ENCODE measurements around the gene CAVIN1.
"Not testable (repeated sequence)": the region's sequence is repeated elsewhere in the genome, so short reads cannot be mapped to it uniquely, and the experiment has no call there.

CAVIN1 gene

GRCh38 chr17:42422958-42423712, at the start of gene CAVIN1:
CAVIN1 (minus strand) TSS chr17:42423256; CDS start chr17:42423097, 159 bp downstream.
- no peak for DNase-seq (ENCODE audit: low read depth in 2 of 2)

DNA sequence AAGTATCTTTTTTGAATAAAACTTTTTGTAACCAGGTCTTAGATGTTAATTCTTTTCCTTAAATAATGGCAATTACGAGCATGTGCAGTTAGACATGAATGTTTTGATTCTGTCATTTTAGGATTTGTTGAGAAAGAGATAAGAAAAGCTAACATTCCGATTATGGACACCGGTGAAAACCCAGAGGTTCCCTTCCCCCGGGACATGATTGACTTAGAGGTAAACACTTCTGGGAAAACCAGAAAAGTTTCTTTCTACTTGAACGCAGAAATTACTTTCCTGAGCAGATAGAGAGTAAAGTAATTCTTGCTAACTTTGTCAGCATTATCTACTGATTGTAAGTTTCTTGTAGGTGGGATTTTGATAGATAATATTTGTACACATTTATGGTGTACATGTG, 44.8 kb upstream of the CAVIN1 start:
- DNase-seq (ENCODE audit: low read depth in 2 of 2), result no peak

DNA sequence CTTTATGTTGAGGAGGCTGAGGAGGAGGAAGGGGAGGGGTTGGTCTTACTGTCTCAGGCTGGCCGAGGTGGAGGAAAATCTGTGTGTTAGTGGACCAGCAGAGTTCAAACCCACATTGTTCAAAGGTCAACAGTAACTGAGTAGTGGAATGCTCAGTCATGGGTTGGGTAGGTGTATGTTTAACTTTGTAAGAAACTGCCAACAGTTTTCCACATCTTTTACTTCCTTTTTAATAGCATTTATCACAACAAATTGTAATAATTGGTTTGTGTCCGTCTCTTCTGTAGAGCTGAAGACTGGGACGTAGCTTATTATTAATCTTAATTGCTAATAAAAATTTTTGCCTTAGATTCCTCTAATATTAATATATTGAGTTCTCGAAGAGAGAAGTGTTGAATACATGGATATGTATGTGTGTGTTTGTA, 40.9 kb upstream of the CAVIN1 start:
- no peak for DNase-seq (ENCODE audit: low read depth in 2 of 2)

DNA sequence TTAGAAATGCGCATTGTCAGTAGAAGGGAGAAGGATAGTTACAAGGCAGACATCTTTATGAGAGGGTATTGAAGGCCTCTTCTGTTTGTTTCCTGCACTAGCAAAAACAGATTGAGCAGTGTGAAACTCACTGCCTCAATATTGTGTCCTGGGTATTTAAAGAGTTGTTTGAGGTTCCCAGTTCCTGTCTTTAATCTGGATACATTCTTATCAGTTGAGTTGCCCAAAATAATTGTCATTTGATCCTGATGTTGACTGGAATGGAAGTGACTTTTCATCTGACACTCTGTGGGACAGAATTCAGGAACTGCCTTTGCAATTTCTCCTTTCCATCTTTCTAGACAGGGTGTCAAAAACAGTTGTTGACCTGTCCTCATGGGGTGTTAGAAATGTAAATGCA, 37.3 kb upstream of the CAVIN1 start:
- DNase-seq (ENCODE audit: low read depth in 2 of 2), result no peak

DNA sequence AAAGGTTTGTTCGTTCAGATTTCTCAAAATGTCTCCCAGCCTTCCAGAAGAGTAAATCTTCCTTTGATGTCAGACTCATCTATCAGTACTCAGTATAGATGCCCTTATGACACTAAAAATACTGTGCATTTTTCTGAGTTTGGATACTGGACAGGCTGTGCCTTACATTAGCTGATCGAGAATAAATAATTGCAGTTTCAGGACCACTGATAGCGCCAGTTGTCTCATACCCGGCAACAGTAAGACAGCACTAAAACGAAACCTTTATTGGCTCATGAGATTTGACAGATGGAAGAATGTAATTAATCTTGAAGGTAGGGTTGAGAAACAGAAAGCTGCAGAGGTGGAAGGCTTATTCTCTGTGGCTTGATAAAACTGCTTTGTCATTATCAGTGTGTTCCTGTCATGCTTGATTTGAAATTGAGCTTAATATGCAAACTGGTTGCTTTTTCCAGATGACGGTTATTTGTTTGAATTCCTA, 36.8 kb upstream of the CAVIN1 start:
- no peak for DNase-seq (ENCODE audit: low read depth in 2 of 2)

DNA sequence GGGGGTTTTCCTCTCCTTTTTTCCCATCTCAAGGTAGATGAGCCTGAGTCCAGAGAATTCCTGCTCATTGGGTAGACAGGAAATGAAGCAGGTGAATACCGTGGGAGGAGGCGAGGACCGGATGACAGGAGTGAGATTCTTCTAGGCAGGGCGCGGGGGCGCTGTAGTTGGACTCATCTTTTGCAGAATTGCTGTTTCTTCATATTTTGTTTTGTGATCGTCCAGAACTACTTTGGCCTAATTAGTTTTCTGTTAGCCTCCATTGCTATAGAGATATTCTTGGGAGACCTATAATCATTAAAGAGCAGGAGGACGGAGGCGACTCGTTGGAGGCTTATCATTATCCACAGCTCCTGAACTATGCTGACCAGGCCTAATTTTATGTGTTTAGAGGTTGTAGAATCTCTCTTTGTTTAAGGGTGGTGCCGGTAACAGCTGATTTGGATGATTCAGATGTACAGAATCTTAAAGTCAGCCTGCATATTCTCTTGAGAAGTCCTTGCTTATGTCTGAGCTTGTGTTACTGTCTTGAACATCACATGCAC, 36.3 kb upstream of the CAVIN1 start:
- no peak for DNase-seq (ENCODE audit: low read depth in 2 of 2)

DNA sequence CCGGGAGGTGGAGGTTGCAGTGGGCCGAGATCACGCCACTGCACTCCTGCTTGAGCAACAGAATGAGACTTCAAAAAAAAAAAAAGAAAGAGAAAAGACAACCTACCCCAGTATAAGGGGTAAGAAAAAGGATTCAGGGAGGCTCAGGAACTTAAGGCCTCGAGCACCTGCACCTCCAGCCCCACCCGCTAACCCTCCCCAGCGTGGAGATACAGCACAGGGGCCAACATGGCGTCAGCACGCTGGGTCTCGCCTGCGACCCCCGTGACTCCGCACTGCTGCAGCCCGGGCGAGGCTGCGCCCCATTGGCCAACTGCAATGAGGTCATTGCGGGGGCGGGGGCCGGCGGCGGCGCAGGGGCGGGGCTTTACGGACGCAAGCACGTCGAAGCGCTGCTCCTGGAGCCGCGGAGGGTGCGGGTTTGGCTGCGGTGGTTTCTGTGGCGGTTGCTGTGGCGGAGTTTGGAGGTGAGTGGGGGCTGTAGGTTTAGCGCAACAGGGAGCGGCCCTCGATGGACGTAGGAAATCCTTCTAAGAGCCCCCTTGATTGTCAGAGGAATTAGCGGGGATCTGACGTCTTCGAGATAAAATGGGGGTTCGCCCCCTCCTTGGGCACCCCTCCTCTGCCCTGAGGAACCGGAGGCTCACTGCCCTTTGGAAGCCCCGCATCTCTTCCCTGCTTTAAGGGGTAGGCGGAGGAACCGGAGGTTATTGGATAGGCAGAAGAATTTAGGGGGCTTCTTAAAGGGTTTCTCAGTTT, 35.6 kb upstream of the CAVIN1 start, which contains the start of gene ATP6V0A1:
TSS of gene ATP6V0A1 (plus strand) at position 382 of the 759 bp plus-strand sequence. CDS start 2,017 bp downstream, outside the sequence.
- DNase-seq (ENCODE audit: low read depth in 2 of 2), result peak; percentile 79 to 89

DNA sequence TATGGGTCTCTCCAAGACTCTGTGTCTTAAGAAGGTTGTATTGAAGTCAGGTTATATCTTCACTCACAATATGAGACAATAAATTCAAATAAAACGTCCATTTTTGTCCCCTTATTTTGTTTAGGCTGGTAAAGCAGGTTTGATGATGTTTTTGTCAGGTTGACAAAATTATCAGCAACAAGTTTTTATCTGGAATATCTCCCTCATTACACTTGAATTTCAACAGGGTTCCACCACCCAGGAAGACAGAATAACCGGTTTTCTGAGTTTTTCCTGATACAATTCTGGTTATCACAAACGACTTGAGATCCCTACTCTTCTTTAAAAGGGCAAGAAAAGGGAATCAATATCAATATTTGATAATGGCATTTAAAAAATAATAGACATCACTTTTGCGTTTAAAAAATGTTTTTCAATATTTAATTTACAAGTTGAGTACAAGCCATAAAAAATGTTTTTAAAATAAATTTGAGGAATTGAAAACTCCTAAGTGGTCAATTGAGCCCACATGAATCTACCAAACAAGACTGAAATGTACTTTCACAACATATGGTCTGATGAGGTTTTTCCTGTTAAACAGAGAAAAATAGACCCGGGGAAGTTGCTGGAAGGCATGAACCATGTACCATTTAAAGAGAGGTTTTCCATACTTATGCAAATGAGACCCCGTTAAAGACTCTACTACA, 34.2 kb upstream of the CAVIN1 start:
- no peak for DNase-seq (ENCODE audit: low read depth in 2 of 2)

- DNase-seq (ENCODE audit: low read depth in 2 of 2), result peak in 1 of 2 donors; percentile 3
Observed at GRCh38 chr17:42456223-42457106, 33.4 kb upstream of the CAVIN1 start.

- not testable (repeated sequence) for DNase-seq (ENCODE audit: low read depth in 2 of 2)
Observed at GRCh38 chr17:42454987-42455386, 31.9 kb upstream of the CAVIN1 start.

- no peak for DNase-seq (ENCODE audit: low read depth in 2 of 2)
Observed at GRCh38 chr17:42453439-42453838, 30.4 kb upstream of the CAVIN1 start.

GRCh38 chr17:42451270-42451669, 28.2 kb upstream of the CAVIN1 start:
- DNase-seq (ENCODE audit: low read depth in 2 of 2), result not testable (repeated sequence)

DNA sequence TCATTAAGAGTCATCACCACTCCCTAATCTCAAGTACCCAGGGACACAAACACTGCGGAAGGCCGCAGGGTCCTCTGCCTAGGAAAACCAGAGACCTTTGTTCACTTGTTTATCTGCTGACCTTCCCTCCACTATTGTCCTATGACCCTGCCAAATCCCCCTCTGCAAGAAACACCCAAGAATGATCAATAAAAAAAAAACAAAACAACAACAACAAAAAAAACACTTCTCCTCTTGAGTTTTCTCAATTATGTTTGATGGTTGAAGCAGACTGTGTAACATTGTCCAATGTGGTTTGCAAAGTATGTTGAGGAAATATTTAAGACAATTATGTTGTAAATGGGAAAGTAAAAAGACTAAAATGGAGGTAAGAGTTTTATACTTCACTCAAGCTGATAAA, 26.8 kb upstream of the CAVIN1 start:
- not testable (repeated sequence) for DNase-seq (ENCODE audit: low read depth in 2 of 2)

DNA sequence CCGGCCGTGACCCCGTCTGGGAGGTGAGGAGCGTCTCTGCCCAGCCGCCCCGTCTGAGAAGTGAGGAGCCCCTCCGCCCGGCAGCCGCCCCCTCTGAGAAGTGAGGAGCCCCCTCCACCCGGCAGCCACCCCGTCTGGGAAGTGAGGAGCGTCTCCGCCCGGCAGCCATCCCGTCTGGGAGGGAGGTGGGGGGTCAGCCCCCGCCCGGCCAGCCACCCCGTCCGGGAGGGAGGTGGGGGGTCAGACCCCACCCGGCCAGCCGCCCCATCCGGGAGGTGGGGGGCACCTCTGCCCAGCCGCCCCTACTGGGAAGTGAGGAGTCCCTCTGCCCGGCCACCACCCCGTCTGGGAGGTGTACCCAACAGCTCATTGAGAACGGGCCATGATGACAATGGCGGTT, 26.1 kb upstream of the CAVIN1 start:
- not testable (repeated sequence) for DNase-seq (ENCODE audit: low read depth in 2 of 2)

- no peak for DNase-seq (ENCODE audit: low read depth in 2 of 2)
Observed at GRCh38 chr17:42442196-42442565, 19.1 kb upstream of the CAVIN1 start.

DNA sequence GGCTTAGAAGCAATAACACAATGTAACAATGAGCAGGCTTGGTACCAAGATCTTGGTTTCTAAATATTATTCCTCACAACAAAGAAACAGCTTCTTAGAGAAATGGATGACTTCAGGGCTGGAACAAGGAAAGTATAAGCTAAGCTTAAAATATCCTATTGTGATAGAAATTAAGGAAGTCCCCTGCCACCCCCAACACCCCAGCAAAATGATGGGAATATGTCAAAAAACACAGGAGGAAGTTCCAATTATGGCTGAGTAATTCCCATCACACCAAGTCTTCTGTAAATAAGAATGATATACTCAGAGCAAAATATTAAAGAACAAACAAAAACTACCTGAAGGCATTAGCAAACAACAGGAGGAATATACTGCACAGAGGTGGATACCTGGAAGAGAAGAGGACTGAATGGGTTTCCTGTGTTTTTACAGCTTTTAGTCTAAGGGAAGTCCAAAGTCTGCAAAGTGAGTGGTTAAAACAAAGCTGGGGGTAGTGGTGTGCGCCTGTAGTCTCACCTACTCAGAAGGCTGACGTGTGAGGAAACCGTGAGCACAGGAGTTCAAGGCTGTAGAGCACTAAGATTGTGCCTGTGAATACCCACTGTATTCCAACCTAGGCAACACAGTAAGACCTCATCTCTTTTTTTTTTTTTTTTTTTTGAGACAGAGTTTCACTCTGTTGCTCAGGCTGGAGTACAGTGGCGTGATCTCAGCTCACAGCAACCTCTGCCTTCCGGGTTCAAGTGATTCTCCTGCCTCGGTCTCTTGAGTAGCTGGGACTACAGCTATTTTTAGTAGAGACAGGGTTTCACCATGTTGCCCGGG, 18.5 kb upstream of the CAVIN1 start:
- DNase-seq (ENCODE audit: low read depth in 2 of 2), result no peak

- DNase-seq (ENCODE audit: low read depth in 2 of 2), result no peak
Observed at GRCh38 chr17:42438600-42439567, 15.8 kb upstream of the CAVIN1 start.

- no peak for DNase-seq (ENCODE audit: low read depth in 2 of 2)
Observed at GRCh38 chr17:42436391-42436790, 13.3 kb upstream of the CAVIN1 start.

DNA sequence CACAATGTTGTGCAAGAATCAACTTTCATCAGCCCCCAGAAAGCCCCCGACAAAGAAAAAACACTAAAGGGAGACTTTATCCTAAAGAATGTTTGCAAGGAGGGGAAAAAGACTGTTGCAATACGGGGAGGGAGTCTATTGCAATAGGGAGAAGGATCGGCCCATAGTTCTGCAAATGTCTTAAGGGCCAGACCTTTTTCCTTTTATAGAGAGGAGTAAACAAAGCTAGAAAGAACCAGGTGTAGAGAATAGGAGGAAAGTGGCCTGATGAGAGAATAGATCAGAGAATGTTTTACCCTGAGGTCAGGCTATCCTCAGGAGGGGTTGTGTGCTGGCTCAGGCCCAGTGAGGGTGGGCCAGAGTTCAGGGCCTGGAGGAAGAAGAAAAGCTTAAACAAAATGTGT, 8.7 kb upstream of the CAVIN1 start:
- no peak for DNase-seq (ENCODE audit: low read depth in 2 of 2)
